HepG2 (cell line): ENCODE results near the gene PTGS2. TPM values are rescaled to one million over a fixed set of nuclear protein-coding genes. Genes with fewer than 3 reads are reported as not detected.

Experiments
- ATAC-seq: fragments of 200-7000 bp; cut with Tn5 transposase; 3 replicates; pipeline ENCODE4 v1.9.1; 2020; ENCODE audit warnings: mild to moderate bottlenecking, moderate library complexity
- BruUV-seq: library from RNA; stranded (reverse); fragments of 400-500 nt; replicated peaks from 2 replicates; lab custom pipeline; 2021; lab: Mats Ljungman, UMichigan
- CTCF ChIA-PET: fragments of 300-600 bp; formaldehyde crosslinking; extraction: SDS; loops from one replicate; lab custom pipeline; 2021; ENCODE audit warnings: low total read pairs, inconsistent platforms, low intra/inter-chr PET ratio; lab: Yijun Ruan, JAX
- POLR2A ChIA-PET: fragments of 350-600 bp; sonication (Branson Sonifier 250); formaldehyde crosslinking; loops from one replicate; lab custom pipeline; 2020; ENCODE audit warnings: antibody characterized with exemption, inconsistent platforms; lab: Yijun Ruan, JAX
- DNase-seq: peaks from one replicate; pipeline ENCODE4 v3.0.0-alpha.2; 2015; ENCODE audit warnings: low spot score
- FAIRE-seq: peaks from 3 replicates; lab custom pipeline; 2011; peaks lifted over from hg19 to GRCh38; lab: Jason Lieb, UNC
- H2AFZ ChIP-seq: one replicate; pipeline ENCODE4 v1.6.1; 2011; ENCODE audit warnings: low read length, inconsistent platforms
- H3K27ac ChIP-seq: fragments of 300-600 bp; 3 replicates; pipeline ENCODE4 v1.8.0; 2011; ENCODE audit warnings: mixed run types, mild to moderate bottlenecking, mixed read lengths, low read length, inconsistent platforms; ENCODE audit not compliant: insufficient read depth; ENCODE audit errors: extremely low read length
- H3K27me3 ChIP-seq, 2 experiments: fragments of 200-600 bp in 1 of 2; 2 replicates in 1 of 2; 3 replicates in 1 of 2; pipeline versions ENCODE4 v1.6.0 to v1.8.0; 2011; ENCODE audit warnings: low read length in 2 of 2, mild to moderate bottlenecking in 2 of 2, moderate library complexity in 2 of 2, inconsistent platforms in 1 of 2; ENCODE audit not compliant: insufficient read depth in 2 of 2, control insufficient read depth in 1 of 2
- H3K36me3 ChIP-seq, 2 experiments: fragments of 200-600 bp in 1 of 2; replicated peaks in 1 of 2; 2 replicates in 1 of 2; 3 replicates in 1 of 2; pipeline versions ENCODE4 v1.5.1 to v1.8.0; 2011; ENCODE audit warnings: low read length in 2 of 2, inconsistent platforms in 1 of 2; ENCODE audit not compliant: insufficient read depth in 2 of 2, control insufficient read depth in 1 of 2
- H3K4me1 ChIP-seq: 2 replicates; pipeline ENCODE4 v1.5.1; 2012; ENCODE audit warnings: low read length, inconsistent platforms; ENCODE audit not compliant: insufficient read depth
- H3K4me2 ChIP-seq: 2 replicates; pipeline ENCODE4 v1.6.0; 2011; ENCODE audit warnings: low read depth, low read length, inconsistent platforms
- H3K4me3 ChIP-seq, 3 experiments: fragments of 200-600 bp in 1 of 3; sonication (generic), shearing (Covaris generic) in 1 of 3; replicated peaks in 1 of 3; 2 replicates each; pipeline ENCODE4 v1.5.1; 2011 to 2016; ENCODE audit warnings: low read length in 3 of 3, inconsistent platforms in 2 of 3, low read depth in 2 of 3, mild to moderate bottlenecking in 2 of 3, control low read depth in 1 of 3, mixed read lengths in 1 of 3; ENCODE audit not compliant: insufficient read depth in 1 of 3
- H3K79me2 ChIP-seq: one replicate; pipeline ENCODE4 v1.6.1; 2011; ENCODE audit warnings: low read length, inconsistent platforms; ENCODE audit not compliant: insufficient read depth
- H3K9ac ChIP-seq: 2 replicates; pipeline ENCODE4 v1.6.0; 2011; ENCODE audit warnings: mild to moderate bottlenecking, low read depth, low read length, inconsistent platforms; ENCODE audit not compliant: insufficient read depth
- H3K9me3 ChIP-seq: 2 replicates; pipeline ENCODE4 v1.5.1; 2012; ENCODE audit warnings: mild to moderate bottlenecking, low read length
- H4K20me1 ChIP-seq: 2 replicates; pipeline ENCODE4 v1.6.0; 2011; ENCODE audit warnings: inconsistent platforms, mild to moderate bottlenecking, low read length, moderate library complexity; ENCODE audit not compliant: insufficient read depth
- AGO2 ChIP-seq: fragments of 200-400 bp; formaldehyde crosslinking; optimal IDR thresholded peaks from 2 replicates; pipeline ENCODE3; 2017; ENCODE audit warnings: mild to moderate bottlenecking, low read depth, low read length, moderate library complexity
- MEIS2 ChIP-seq: sonication (generic); formaldehyde crosslinking; IDR thresholded peaks from 2 replicates; pipeline ENCODE4 v1.9.0; 2021; ENCODE audit warnings: mild to moderate bottlenecking, missing genetic modification reagents
- NFIC ChIP-seq: IDR thresholded peaks from 2 replicates; pipeline ENCODE4 v1.6.1; 2012; ENCODE audit warnings: mild to moderate bottlenecking, low read length, inconsistent platforms
- NFYC ChIP-seq: IDR thresholded peaks from 2 replicates; pipeline ENCODE4 v1.6.1; 2016; ENCODE audit warnings: missing genetic modification reagents, missing compliant biosample characterization
- NR2F6 ChIP-seq, 2 experiments: IDR thresholded peaks; 2 replicates each; pipeline ENCODE4 v1.6.1; 2016; ENCODE audit warnings: antibody characterized with exemption in 1 of 2, mild to moderate bottlenecking in 1 of 2
- SCMH1 ChIP-seq: sonication (generic); formaldehyde crosslinking; IDR thresholded peaks from 2 replicates; pipeline ENCODE4 v1.9.0; 2021; ENCODE audit warnings: missing genetic modification reagents, mild to moderate bottlenecking, borderline replicate concordance
- ZNF143 ChIP-seq: sonication (generic); formaldehyde crosslinking; IDR thresholded peaks from 2 replicates; pipeline ENCODE4 v1.4.0; 2020; ENCODE audit warnings: missing genetic modification reagents
- WGBS: methylation state at CpG from one replicate; pipeline ENCODE4 v1.1.6; 2017; ENCODE audit warnings: low lambda C conversion rate; 5-methylcytosine and 5-hydroxymethylcytosine counted together
- in situ Hi-C: cut with HindIII; loops from 2 replicates; pipeline ENCODE4 v1.10.0; 2017; ENCODE audit warnings: low pct_unique_long_range_greater_than_20kb; ENCODE audit not compliant: extremely low pct_ligation_motif_present
- intact Hi-C: fragments of 100-400 bp; cut with micrococcal nuclease; formaldehyde crosslinking; loops from one replicate; pipeline ENCODE4 v1.10.0; 2022; ENCODE audit not compliant: unreplicated experiment
- polyA plus RNA-seq, 8 experiments: library from polyadenylated mRNA; depleted of rRNA in 3 of 8; stranded (reverse) in 7 of 8; unstranded in 1 of 8; fragments of >200 nt; fragmentation: Illumina TruSeq in 4 of 8; extraction: Trizol in 4 of 8; gene quantifications; 2 replicates each; pipeline versions ENCODE4 v1.2.1 to v1.2.3, GENCODE V29; 2011 to 2016; ENCODE audit warnings: low read depth in 4 of 8, missing spikeins in 1 of 8, mixed read lengths in 1 of 8; ENCODE audit not compliant: insufficient read depth in 1 of 8
- total RNA-seq, 5 experiments: library from RNA; depleted of rRNA; stranded (reverse); fragments of >200 nt; fragmentation: Illumina TruSeq; extraction: Trizol; gene quantifications; 2 replicates each; pipeline ENCODE4 v1.2.3, GENCODE V29; 2016; ENCODE audit warnings: low read depth in 1 of 5
- TF ChIP-seq, protein P1 (sequence below): sonication (generic); formaldehyde crosslinking; IDR thresholded peaks from 2 replicates; pipeline ENCODE4 v1.8.0; 2022; ENCODE audit warnings: missing genetic modification reagents, mild to moderate bottlenecking, borderline replicate concordance
- TF ChIP-seq, protein P2 (sequence below): sonication (generic); formaldehyde crosslinking; IDR thresholded peaks from 2 replicates; pipeline ENCODE4 v1.4.0; 2020; ENCODE audit warnings: missing genetic modification reagents

PTGS2 gene
- total and polyA plus RNA-seq, 2 of the 13 experiments (the other 11 are each of a cell fraction or from before 2014, with no cell fraction given) = not detected

GRCh38 chr1:186708694-186709097 lies 28.5 kb upstream of the PTGS2 start:
- no peaks in the 10 kb centered on the region for H4K20me1 ChIP-seq
- ChIA-PET CTCF (no interaction called here), POLR2A (no interaction called here)
- H3K4me2 ChIP-seq = no peak overlapping the region
- H3K79me2 ChIP-seq = no peaks in the 10 kb centered on the region
- no peaks in the 10 kb centered on the region for H3K4me1 ChIP-seq
- no TSS peak for BruUV-seq
- TF ChIP-seq NR2F6 (IDR thresholded peaks at IDR 0.05) = no peak
- no peak for TF ChIP-seq NR2F6 (CRISPR knock-in tag; IDR thresholded peaks at IDR 0.05)
- no peak for TF ChIP-seq SCMH1 (CRISPR knock-in tag)
- no peak for TF ChIP-seq NFYC (CRISPR knock-in tag)
- no peak for TF ChIP-seq AGO2
- TF ChIP-seq ZNF143 (CRISPR knock-in tag) = no peak
- TF ChIP-seq MEIS2 = no peak
- no peak for TF ChIP-seq NFIC
- H2AFZ ChIP-seq = no peak overlapping the region
- H3K9me3 ChIP-seq = no peaks in the 10 kb centered on the region
- FAIRE-seq = no peak
- intact Hi-C loops = no loop called here
- H3K27ac ChIP-seq = no peak overlapping the region
- DNase-seq = no peak
- no peaks in the 10 kb centered on the region for H3K27me3 ChIP-seq
- 46% methylated on average over 2 of the region's 2 CpGs for WGBS
- no peaks in the 10 kb centered on the region for H3K36me3 ChIP-seq
- no peak for ATAC-seq
- in situ Hi-C loops = no loop called here
- H3K4me3 ChIP-seq = no peak overlapping the region
- no peak overlapping the region for H3K9ac ChIP-seq

DNA sequence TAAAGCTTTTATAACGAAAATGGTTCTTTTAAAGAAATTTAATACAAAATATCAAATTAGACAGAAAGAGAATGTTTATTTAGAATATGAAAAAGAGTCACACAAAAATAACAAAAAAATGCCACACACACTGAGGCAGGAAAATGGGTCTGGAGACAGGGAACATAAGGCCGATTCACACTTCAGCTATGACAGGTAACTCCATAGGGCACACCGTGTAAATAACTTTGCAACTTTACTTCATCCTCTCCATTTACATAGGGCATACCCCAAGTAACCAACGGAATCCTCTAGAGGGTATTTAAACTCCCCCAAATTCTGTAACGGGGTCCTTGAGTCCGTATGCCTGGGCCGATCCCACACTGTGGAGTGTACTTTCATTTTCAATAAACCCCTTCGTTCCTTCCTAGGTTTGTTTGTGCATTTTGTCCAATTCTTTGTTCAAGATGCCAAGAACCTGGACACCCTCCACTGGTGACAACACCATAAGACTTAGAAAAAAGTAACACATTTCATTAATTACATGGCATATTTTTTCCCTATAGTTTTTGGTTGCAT lies 23.1 kb upstream of the PTGS2 start:
- FAIRE-seq (no peak), ATAC-seq (peak; percentile 35), DNase-seq (no peak)
- H3K79me2 ChIP-seq = no peaks in the 10 kb centered on the region
- no peak overlapping the region for H2AFZ ChIP-seq
- no peaks in the 10 kb centered on the region for H3K4me1 ChIP-seq
- 3% methylated on average over 8 of the region's 8 CpGs for WGBS
- H3K9ac ChIP-seq = peak overlapping the region; percentile 30; the same call in 1 of the 2 replicates
- H3K27ac ChIP-seq = no peak overlapping the region
- no peaks in the 10 kb centered on the region for H3K9me3 ChIP-seq
- no peaks in the 10 kb centered on the region for H3K27me3 ChIP-seq
- intact Hi-C loops = no loop called here
- H3K36me3 ChIP-seq = no peaks in the 10 kb centered on the region
- peak overlapping the region; percentile 12 to 41 (median 32); a peak in 3 of 6 replicates for H3K4me3 ChIP-seq
- CTCF ChIA-PET = no interaction called here
- in situ Hi-C loops = no loop called here
- no peaks in the 10 kb centered on the region for H4K20me1 ChIP-seq
- H3K4me2 ChIP-seq = peak overlapping the region; percentile 54
- BruUV-seq = no TSS peak
- POLR2A ChIA-PET = no interaction called here
- TF ChIP-seq, protein P1, sequence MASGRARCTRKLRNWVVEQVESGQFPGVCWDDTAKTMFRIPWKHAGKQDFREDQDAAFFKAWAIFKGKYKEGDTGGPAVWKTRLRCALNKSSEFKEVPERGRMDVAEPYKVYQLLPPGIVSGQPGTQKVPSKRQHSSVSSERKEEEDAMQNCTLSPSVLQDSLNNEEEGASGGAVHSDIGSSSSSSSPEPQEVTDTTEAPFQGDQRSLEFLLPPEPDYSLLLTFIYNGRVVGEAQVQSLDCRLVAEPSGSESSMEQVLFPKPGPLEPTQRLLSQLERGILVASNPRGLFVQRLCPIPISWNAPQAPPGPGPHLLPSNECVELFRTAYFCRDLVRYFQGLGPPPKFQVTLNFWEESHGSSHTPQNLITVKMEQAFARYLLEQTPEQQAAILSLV = no peak
- TF ChIP-seq, protein P2, sequence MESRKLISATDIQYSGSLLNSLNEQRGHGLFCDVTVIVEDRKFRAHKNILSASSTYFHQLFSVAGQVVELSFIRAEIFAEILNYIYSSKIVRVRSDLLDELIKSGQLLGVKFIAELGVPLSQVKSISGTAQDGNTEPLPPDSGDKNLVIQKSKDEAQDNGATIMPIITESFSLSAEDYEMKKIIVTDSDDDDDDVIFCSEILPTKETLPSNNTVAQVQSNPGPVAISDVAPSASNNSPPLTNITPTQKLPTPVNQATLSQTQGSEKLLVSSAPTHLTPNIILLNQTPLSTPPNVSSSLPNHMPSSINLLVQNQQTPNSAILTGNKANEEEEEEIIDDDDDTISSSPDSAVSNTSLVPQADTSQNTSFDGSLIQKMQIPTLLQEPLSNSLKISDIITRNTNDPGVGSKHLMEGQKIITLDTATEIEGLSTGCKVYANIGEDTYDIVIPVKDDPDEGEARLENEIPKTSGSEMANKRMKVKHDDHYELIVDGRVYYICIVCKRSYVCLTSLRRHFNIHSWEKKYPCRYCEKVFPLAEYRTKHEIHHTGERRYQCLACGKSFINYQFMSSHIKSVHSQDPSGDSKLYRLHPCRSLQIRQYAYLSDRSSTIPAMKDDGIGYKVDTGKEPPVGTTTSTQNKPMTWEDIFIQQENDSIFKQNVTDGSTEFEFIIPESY (CRISPR knock-in tag) = no peak
